Endometrial microvascular endothelial cells (primary cell): ENCODE measurements around the gene FAM171A1. TPM values are rescaled to one million over a fixed set of nuclear protein-coding genes. Genes with fewer than 3 reads are reported as not detected.
"Not testable (repeated sequence)": the region's sequence is repeated elsewhere in the genome, so short reads cannot be mapped to it uniquely, and the experiment has no call there.

ENCODE experiments used
- in situ Hi-C: cut with HindIII; loops from 2 replicates; pipeline ENCODE4 v1.10.0; 2017; ENCODE audit warnings: low sequenced_read_pairs, low pct_unique_long_range_greater_than_20kb; ENCODE audit errors: inconsistent ontology term
- total RNA-seq: library from RNA; depleted of rRNA; stranded (reverse); fragments of >200 nt; gene quantifications from one replicate; pipeline ENCODE4 v1.2.3, GENCODE V29; 2015; ENCODE audit errors: inconsistent ontology term

The FAM171A1 gene
- total RNA-seq, 1 donor from 2014 or later, result 92.5 TPM

DNA sequence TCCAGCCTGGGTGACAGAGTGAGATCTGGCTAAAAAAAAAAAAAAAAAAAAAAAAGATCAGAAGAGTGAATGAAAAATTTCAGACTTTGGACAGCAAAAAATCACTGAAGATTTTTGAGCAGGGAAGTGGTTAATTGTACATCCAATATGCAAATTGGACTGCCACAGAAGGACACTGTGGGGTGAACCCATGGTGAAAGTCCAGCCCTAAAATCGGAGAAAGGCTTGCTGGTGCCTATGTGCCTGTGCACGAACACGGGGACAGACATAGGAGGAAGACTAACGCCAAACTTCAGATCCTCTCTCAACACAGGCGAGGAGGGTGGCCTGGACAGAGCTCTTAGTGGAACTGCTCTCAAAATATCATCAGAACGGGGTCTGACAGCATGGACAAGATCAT lies 65.5 kb downstream of the FAM171A1 start:
- in situ Hi-C loops, result no loop called here

DNA sequence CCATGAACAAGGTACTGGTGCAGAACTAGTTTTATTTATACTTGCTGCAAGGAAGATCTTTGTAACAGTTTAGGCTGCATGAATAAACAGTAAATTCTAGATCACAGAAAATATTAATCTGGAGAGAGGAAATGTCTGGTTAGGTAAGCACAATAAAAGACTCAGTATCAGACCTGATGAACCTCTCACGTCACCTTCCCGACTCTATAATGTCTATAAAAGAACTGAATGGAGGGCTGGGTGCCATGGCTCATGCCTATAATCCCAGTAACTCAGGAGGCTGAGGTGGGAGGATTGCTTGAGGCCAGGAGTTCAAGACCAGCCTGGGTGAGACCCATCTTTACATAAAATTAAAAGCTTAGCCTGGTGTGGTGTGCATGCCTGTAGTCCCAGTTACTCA lies 65.9 kb downstream of the FAM171A1 start:
- in situ Hi-C loops, result no loop called here

DNA sequence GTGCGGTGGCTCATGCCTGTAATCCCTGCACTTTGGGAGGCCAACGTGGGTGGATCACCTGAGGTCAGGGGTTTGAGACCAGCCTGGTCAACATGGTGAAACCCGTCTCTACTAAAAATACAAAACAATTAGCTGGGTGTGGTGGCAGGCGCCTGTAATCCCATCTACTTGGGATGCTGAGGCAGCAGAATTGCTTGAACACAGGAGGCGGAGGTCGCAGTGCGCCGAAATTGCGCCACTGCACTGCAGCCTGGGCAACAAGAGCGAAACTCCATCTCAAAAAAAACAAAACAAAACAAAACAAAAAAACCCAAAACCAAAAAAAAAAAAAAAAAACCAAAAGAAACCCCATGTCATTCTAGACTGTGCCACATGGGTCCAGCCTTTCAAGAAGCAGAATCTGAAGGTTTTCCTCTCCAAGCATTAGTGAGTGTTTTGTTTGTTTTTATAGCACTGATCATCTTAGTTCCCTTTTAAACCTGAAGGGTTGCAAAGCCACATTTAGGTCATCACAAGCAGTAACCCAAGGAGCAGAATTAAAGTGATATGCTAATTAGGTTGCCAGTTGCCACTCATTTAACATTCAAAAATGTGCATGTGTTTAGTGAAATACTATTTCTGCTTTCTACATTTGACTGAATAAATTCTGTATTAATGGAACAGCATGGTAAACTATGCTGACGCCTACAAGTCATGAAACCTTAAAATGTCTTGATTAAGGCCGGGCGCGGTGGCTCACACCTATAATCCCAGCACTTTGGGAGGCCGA lies 68.7 kb downstream of the FAM171A1 start:
- in situ Hi-C loops, result not testable (repeated sequence)

DNA sequence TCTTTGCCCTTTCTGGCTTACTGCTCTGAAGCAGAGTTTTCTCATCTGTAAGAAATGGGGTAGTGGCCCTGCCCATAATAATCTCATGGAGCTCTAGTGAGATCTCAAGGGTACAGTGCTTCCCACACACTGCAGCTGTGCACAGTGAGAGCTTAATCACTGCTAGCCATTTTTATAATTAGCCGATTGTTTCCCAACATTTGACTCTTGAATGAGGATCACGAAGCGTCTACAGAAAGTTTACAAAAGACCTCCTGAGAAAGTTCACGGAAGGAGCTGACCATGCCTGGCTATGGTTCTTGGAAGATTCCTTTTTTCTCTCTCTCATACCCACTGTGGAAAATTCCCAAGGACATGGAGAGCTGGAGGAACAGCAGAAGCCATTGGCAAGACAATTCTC lies 70.4 kb downstream of the FAM171A1 start:
- in situ Hi-C loops, result no loop called here

DNA sequence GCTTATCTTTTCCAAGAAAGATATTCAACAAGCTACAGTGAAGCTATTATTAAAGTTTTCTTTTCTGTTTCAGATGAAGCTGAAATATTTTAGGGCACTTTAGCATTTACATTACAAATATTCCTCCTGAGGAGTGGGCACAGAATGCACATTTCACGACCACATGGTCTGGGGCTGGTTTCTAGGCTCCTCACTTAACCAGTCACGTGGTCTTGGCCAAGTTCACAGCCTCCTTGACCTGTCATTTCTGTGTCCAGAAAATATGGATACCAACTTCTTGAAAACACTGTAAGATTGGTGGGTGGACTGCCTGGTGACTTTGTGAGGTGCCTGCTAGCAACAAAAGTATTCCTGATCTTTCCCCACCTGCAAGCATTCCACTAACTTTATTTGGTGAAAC lies 70.9 kb downstream of the FAM171A1 start:
- in situ Hi-C loops, result no loop called here

DNA sequence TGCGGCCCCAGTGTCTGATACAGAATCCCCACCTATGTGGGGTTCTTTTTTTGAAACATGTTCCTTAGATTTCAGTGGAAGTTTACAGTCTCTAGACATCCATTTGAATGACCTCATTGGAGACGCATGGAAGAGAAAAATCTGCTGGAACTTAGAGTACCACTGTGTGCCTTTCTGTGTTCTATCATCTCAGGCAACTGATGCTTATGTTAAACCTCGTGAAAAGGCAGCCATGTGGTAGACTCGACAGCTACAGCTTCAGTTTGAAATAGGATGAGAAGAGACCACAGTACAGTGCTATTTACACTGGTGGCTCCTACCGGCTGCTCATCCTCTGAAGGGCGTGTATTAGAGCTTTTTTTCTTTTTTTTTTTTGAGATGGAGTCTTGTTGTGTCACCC lies 74.4 kb downstream of the FAM171A1 start:
- in situ Hi-C loops, result no loop called here

DNA sequence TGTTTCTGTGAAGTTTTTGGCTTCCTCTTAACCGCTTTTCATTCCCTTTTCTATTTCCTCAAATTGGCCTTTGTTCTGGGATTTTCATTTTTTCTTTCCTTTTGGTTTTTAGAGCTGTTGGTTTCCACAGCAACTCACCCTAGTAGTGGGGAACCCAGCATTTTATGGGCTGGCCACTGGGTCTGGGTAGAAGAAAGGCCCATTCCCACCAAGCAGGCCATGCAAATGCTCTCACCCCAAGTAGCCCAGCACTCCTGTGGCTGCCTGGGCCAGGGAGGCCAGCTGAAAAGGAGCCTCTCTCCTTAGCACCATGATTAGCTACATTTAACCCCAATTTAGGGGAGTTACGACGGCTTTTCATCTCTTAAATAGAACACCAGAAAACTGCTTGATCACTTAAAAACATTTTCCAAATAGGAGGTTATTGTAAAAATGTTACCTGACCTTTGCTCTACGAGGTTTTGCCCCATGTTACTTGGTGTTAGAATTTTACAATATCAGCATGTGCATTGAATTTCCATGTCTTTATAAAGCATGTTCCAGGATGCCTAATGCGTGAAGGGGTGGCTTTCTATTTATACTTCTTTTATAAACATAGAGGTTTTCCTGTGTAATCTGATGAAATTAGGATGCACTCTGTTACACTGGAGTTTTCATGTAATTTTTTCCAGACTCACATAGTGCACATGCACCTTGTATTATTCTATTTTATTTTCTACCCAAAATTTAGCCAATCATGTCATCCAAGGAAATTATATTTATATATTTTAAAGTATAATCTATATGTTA lies 75.4 kb downstream of the FAM171A1 start:
- in situ Hi-C loops, result no loop called here

DNA sequence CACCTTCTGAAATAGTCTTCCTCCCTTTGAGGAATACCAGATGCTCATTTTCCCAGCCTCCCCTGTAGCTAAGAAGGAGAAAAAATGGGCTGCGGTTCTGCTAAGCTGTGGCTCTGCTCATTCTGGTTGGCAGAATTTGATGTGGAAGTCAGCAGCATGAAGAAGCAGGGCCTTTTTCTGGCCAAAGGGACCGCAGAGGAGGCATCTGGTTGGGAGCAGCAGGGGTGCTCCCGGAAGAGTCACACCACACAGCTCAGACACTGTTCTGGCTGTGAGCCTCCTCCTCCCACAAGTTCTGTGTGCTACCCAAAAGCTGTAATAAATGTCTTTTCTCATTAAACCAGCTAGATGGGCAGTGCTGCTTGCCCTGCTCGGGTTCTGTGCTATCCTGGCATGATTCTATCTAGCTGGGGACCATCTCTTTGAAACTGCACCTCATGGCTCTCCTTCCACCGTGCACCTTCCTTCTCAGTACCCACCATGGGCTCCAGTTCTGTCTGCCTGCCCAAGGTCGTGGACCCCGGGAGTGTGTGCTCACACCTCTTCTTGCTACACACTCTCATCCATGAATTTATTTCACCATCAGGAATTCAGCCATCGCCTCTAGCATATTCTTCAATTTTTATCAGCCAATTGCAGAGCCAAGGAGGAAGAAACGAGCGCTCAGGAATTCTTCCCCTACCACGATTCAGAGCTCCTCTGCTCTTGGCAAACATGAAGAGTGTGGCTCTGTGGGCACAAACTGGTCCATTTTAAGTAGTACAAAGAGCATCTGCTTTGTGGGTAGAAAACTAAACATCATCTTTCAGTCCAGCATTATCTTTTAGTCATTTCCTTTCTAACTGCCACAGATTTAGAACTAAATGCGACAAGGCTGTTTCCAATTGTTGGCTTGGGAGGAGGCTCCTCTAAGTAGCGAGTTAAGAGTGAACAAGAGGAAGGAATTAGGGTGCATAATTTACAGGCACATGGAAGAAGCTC lies 76.9 kb downstream of the FAM171A1 start:
- in situ Hi-C loops, result no loop called here

DNA sequence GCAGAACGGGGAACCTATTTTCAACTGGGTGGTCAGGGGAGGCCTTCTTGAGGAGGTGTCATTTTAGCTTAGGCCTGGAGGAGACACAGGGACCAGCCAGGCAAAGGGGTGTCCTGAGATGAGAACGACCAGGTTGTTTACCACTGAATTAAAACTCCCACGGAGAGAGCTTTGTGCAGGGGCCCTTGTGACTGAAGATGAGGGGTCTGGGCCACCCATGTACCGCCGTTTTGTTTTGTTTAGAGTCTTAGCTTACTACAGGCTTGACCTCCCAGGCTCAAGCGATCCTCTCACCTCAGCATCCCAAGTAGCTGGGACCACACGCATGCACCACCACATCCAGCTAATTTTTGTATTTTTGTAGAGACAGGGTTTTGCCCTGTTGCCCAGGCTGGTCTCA lies 80.4 kb downstream of the FAM171A1 start:
- in situ Hi-C loops, result no loop called here

DNA sequence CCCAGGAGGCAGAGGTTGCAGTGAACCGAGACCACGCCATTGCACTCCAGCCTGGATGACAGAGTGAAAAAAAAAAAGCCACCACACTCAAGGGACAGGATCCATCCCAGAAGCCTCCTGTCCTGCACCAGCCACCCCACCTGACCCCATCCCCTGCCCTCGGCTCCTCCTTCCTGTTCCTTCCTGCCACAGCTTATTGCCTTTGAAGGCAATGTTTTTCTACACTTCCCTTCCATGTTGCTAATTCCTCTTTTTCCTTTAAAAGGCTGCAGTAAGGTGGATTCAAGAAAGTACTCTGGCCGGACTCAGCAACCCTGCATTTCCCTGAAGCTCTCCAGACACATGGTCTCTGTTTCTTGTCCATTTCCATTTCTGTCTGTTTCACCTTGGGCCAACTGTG lies 80.9 kb downstream of the FAM171A1 start:
- in situ Hi-C loops, result no loop called here

DNA sequence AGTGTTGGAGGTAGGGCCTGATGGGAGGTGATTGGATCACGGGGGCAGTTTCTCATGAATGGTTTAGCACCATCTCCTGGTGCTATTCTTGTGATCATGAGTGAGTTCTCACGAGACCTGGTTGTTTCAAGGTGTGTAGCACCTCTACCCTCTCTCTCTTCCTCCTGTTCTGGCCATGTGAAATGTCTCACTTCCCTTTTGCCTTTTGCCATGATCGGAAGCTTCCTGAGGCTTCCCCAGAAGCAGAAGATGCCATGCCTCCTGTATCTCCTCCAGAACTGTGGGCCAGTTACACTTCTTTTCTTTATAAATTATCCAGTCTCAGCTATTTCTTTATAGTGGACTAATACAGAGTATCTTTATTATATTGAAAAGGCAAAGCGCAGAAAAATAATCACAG lies 90.1 kb downstream of the FAM171A1 start:
- in situ Hi-C loops, result no loop called here

DNA sequence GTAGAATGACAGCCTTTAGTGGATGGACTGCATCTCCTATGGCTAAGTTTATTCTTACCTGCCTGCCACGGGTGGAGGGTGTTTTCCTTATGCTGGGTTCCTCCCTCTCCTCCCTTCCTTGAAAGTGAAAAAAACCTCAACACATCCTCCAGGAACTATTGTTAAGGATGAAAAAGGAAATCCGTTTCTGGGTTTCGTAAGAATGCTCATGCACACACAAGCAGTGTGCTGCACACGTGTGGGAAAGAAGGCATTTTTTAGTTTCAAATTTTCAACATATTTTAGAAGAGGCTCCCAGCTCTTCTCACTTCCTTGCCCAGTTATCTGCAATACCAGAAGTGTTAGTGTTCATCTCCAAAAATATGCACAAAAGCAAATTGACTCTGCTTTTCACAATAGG lies 90.6 kb downstream of the FAM171A1 start:
- in situ Hi-C loops, result no loop called here

DNA sequence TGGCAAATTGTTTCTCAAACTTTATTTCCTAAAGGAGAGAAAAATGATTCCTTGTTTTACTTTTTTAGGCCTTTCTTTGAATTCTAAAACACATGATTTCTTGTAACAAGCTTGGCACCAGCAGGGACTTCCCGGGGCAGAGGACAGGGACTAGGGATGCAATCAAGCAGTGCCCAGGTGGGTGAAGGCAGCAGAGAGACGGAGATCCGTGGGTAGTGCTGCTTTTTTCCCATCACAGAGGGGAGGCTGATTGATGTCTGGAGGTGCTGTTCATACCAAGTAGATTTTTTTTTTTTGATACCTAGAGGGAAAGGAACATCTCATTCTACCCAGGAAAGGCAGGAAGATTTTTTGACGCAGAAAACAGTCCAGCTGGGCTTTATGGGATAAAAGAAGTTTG lies 91.9 kb downstream of the FAM171A1 start:
- in situ Hi-C loops, result no loop called here

DNA sequence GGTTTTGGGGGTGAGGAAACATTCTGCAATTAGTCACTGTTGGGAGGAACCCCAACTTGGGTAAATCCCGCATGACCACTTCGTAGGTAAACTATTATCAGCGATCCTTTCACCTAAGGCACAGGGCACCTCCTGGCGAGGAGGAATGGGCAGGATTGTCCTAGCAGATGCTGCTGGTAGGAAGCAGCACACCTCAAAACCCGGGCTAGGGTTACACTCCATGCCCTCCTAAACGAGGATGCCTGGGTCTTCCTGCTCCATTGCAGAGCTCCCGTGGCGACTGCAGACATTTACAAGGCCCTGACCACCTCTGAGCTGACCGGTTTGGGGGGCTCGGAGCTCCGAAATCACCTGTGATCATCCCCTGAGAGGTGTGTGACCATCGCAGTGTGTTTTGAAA lies 92.3 kb downstream of the FAM171A1 start:
- in situ Hi-C loops, result no loop called here

DNA sequence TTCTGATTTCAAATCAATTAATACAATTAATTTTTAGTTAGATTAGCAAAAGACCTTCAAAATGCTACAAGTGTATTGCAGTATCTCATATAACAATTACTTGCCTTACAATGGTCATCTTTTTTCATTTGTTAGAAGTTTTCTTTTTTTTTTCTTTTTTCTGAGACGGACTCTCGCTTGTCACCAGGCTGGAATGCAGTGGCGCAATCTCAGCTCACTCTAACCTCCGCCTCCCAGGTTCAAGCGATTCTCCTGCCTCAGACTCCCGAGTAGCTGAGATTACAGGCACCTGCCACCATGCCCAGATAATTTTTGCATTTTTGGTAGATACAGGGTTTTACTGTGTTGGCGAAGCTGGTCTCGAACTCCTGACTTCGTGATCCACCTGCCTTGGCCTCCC lies 95.0 kb downstream of the FAM171A1 start:
- in situ Hi-C loops, result not testable (repeated sequence)

DNA sequence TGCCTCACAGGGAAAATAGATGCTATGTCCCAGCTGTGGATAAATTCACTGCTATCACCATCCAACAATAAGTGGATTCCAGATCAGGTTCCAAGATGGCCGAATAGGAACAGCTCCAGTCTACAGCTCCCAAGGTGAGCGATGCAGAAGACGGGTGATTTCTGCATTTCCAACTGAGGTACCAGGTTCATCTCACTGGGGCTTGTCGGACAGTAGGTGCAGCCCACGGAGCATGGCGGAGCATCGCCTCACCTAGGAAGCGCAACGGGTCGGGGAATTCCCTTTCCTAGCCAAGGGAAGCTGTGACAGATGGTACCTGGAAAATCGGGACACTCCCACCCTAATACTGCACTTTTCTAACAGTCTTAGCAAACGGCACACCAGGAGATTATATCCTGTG lies 101.3 kb downstream of the FAM171A1 start:
- in situ Hi-C loops, result not testable (repeated sequence)

DNA sequence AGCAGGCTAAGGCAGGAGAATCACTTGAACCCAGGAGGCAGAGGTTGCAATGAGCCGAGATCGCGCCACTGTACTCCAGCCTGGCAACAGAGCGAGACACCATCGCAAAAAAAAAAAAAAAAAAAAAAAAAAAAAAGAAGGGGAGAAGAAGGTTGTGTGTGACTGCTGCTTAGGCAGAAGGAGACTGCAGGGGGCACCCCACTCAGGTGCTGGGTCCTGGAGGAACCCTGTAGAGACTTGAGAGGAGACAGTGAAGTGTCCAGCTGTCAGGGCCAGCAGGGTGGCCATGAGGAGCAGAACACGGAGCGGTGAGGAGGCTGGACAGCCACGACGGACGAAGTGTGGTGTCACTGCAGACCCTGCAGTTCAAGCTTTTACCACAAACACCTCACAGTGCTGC lies 103.6 kb downstream of the FAM171A1 start:
- in situ Hi-C loops, result no loop called here

DNA sequence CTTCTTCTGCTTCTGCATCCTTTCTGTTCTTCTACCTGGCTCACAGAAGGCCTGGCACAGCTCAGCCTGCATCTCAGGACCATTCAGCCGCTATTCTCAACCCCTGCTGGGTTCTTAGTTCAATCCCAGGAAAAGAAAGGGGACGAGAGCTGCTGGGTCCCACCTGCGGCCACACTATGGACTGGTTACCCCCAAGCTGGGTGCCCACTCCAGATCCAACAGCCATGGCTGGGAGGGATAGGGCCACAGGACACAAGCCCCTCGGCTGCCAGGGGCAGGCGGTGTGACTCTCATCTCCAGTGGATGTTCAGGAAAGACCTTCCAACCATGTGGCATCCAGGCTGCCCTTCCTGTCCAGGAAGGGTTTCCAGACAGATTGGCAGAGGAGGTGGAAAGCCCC lies 105.0 kb downstream of the FAM171A1 start:
- in situ Hi-C loops, result no loop called here

DNA sequence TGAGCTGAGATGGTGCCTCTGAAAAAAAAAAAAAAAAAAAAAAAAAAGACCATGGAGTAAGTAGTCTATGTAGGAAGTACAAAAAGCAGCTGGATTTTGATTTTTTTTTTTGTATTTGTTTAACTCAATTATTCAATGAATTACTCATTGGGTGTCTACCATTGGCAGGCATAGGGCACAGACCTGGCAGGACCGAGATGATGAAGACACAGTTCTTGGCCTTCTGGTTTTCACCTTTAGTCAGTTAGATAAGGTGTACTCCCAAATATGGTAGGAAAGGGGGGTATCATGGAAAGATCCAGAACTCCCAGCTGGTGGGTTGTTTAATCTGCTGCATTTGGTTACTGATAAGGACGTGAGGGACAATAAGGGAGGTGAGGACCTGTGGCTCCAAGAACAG lies 105.5 kb downstream of the FAM171A1 start:
- in situ Hi-C loops, result no loop called here
